Neural progenitor cell (in vitro differentiated cells): ENCODE data around the gene DOCK9. TPM values are rescaled to one million over a fixed set of nuclear protein-coding genes. Genes with fewer than 3 reads are reported as not detected.

Experiments used
- DNase-seq: peaks from one replicate; pipeline ENCODE4 v3.0.0-alpha.2; 2016; ENCODE audit warnings: low spot score
- H2AFZ ChIP-seq: fragments of 200-600 bp; sonication (generic); replicated peaks from 2 replicates; pipeline ENCODE4 v1.6.1; 2016; ENCODE audit warnings: antibody characterized with exemption
- H3F3A ChIP-seq: fragments of 200-600 bp; sonication (generic); 2 replicates; pipeline ENCODE4 v1.6.1; 2016; ENCODE audit warnings: antibody characterized with exemption, low read depth
- H3K27ac ChIP-seq: fragments of 200-600 bp; sonication (generic); 2 replicates; pipeline ENCODE4 v1.5.1; 2016; ENCODE audit warnings: mild to moderate bottlenecking
- H3K27me3 ChIP-seq: fragments of 200-600 bp; sonication (generic); 2 replicates; pipeline ENCODE4 v1.6.1; 2016; ENCODE audit warnings: mild to moderate bottlenecking, moderate library complexity
- H3K36me3 ChIP-seq: fragments of 200-600 bp; sonication (generic); 2 replicates; pipeline ENCODE4 v1.5.1; 2016
- H3K4me1 ChIP-seq: fragments of 200-600 bp; sonication (generic); 2 replicates; pipeline ENCODE4 v1.6.1; 2016; ENCODE audit warnings: mixed run types
- H3K4me2 ChIP-seq: fragments of 200-600 bp; sonication (generic); 2 replicates; pipeline ENCODE4 v1.6.1; 2016
- H3K4me3 ChIP-seq: fragments of 200-600 bp; sonication (generic); 2 replicates; pipeline ENCODE4 v1.5.1; 2016
- H3K79me2 ChIP-seq: fragments of 200-600 bp; sonication (generic); 2 replicates; pipeline ENCODE4 v1.6.1; 2016; ENCODE audit warnings: low read depth
- H3K9ac ChIP-seq: fragments of 200-600 bp; sonication (generic); 2 replicates; pipeline ENCODE4 v1.6.1; 2016
- H3K9me3 ChIP-seq: fragments of 200-600 bp; sonication (generic); 2 replicates; pipeline ENCODE4 v1.5.1; 2016; ENCODE audit warnings: low read depth
- H4K20me1 ChIP-seq: fragments of 200-600 bp; sonication (generic); 2 replicates; pipeline ENCODE4 v1.6.1; 2016; ENCODE audit warnings: low read depth
- H3K27ac Mint-ChIP-seq: 3 replicates; pipeline ENCODE4 v1.8.0; 2021; ENCODE audit warnings: mixed read lengths
- H3K27me3 Mint-ChIP-seq: 2 replicates; pipeline ENCODE4 v1.8.0; 2022; ENCODE audit warnings: low read depth, mild to moderate bottlenecking, inconsistent platforms, moderate library complexity, mixed read lengths; ENCODE audit not compliant: insufficient read depth
- H3K36me3 Mint-ChIP-seq: 3 replicates; pipeline ENCODE4 v1.8.0; 2021; ENCODE audit warnings: mixed read lengths
- H3K4me1 Mint-ChIP-seq: 3 replicates; pipeline ENCODE4 v1.8.0; 2021; ENCODE audit warnings: mixed read lengths
- H3K4me3 Mint-ChIP-seq: 3 replicates; pipeline ENCODE4 v1.8.0; 2021; ENCODE audit warnings: mild to moderate bottlenecking, moderate library complexity, mixed read lengths
- H3K9me3 Mint-ChIP-seq: 3 replicates; pipeline ENCODE4 v1.8.0; 2020; ENCODE audit warnings: mixed read lengths
- CTCF ChIP-seq: fragments of 200-600 bp; sonication (generic); IDR thresholded peaks from 2 replicates; pipeline ENCODE4 v1.5.1; 2017; ENCODE audit warnings: antibody characterized with exemption, mild to moderate bottlenecking
- EZH2 ChIP-seq: fragments of 200-600 bp; sonication (generic); IDR thresholded peaks from 2 replicates; pipeline ENCODE4 v1.6.1; 2017; ENCODE audit warnings: antibody characterized with exemption, mild to moderate bottlenecking, moderate library complexity
- EZH2phosphoT487 ChIP-seq: fragments of 200-600 bp; sonication (generic); IDR thresholded peaks from 2 replicates; pipeline ENCODE4 v1.6.1; 2017; ENCODE audit warnings: antibody characterized with exemption
- total RNA-seq: library from RNA; depleted of rRNA; stranded (reverse); fragments of >200 nt; gene quantifications from 2 replicates; pipeline ENCODE4 v1.2.3, GENCODE V29; 2015; ENCODE audit warnings: low replicate concordance

Gene DOCK9
- total RNA-seq, 1 donor from 2014 or later: 16.6 TPM

GRCh38 chr13:98988277-98988676, 10.4 kb upstream of the DOCK9 start:
- Histone ChIP-seq H3K4me3 (no peak overlapping the region), H3K27ac (no peak overlapping the region), H3K27me3 (no peaks in the 10 kb centered on the region), H3K9me3 (no peaks in the 10 kb centered on the region), H3K9ac (no peak overlapping the region), H3K4me1 (peaks cover 8% of the 10 kb centered on the region), H3K36me3 (no peaks in the 10 kb centered on the region), H3F3A (no peaks in the 10 kb centered on the region), H3K79me2 (no peaks in the 10 kb centered on the region), H2AFZ (no peak overlapping the region), H3K4me2 (no peak overlapping the region), H4K20me1 (no peaks in the 10 kb centered on the region)
- Mint-ChIP-seq H3K9me3 (no peaks in the 10 kb centered on the region), H3K36me3 (no peaks in the 10 kb centered on the region), H3K4me3 (no peak overlapping the region), H3K27ac (no peak overlapping the region), H3K27me3 (peaks cover 3% of the 10 kb centered on the region), H3K4me1 (peaks cover 5% of the 10 kb centered on the region)
- TF ChIP-seq EZH2phosphoT487 (no peak), EZH2 (no peak), CTCF (no peak)
- no peak for DNase-seq

GRCh38 chr13:98987275-98987674, 9.4 kb upstream of the DOCK9 start:
- Histone ChIP-seq H3K27ac (no peak overlapping the region), H3K4me1 (peaks cover 8% of the 10 kb centered on the region), H3K9ac (no peak overlapping the region), H3K4me2 (no peak overlapping the region), H3K4me3 (no peak overlapping the region), H3K9me3 (no peaks in the 10 kb centered on the region), H3F3A (no peaks in the 10 kb centered on the region), H3K79me2 (no peaks in the 10 kb centered on the region), H3K27me3 (no peaks in the 10 kb centered on the region), H3K36me3 (no peaks in the 10 kb centered on the region), H4K20me1 (no peaks in the 10 kb centered on the region), H2AFZ (no peak overlapping the region)
- Mint-ChIP-seq H3K9me3 (no peaks in the 10 kb centered on the region), H3K27ac (no peak overlapping the region), H3K4me3 (no peak overlapping the region), H3K4me1 (peaks cover 5% of the 10 kb centered on the region), H3K27me3 (peaks cover 5% of the 10 kb centered on the region), H3K36me3 (no peaks in the 10 kb centered on the region)
- TF ChIP-seq EZH2: no peak
- no peak for TF ChIP-seq EZH2phosphoT487
- no peak for TF ChIP-seq CTCF
- DNase-seq: no peak

- Histone ChIP-seq H3K36me3 (no peaks in the 10 kb centered on the region), H3K9ac (no peak overlapping the region), H3K79me2 (no peaks in the 10 kb centered on the region), H4K20me1 (no peaks in the 10 kb centered on the region), H3K9me3 (no peaks in the 10 kb centered on the region), H3F3A (no peaks in the 10 kb centered on the region), H3K27ac (no peak overlapping the region), H3K4me1 (peaks cover 8% of the 10 kb centered on the region), H3K4me3 (no peak overlapping the region), H2AFZ (no peak overlapping the region), H3K4me2 (no peak overlapping the region), H3K27me3 (no peaks in the 10 kb centered on the region)
- Mint-ChIP-seq H3K4me1 (peaks cover 5% of the 10 kb centered on the region), H3K27ac (no peak overlapping the region), H3K27me3 (peaks cover 5% of the 10 kb centered on the region), H3K4me3 (no peak overlapping the region), H3K9me3 (no peaks in the 10 kb centered on the region), H3K36me3 (no peaks in the 10 kb centered on the region)
- TF ChIP-seq EZH2phosphoT487 (no peak), CTCF (no peak), EZH2 (no peak)
- no peak for DNase-seq
Observed at GRCh38 chr13:98986226-98986846, 8.5 kb upstream of the DOCK9 start.
